Spleen (tissue), 13 donors: ENCODE data around the gene TMEM223. TPM values are rescaled to one million over a fixed set of nuclear protein-coding genes. Genes with fewer than 3 reads are reported as not detected.
"Not testable (repeated sequence)": the region's sequence is repeated elsewhere in the genome, so short reads cannot be mapped to it uniquely, and the experiment has no call there.

Source experiments
- DNase-seq: peaks from one replicate; pipeline ENCODE4 v3.0.0-alpha.2; 2020
- H3K27ac ChIP-seq, 8 donors: fragments of 200-600 bp; sonication (generic) in 7 of 8; 1 replicate in 4 of 8; 2 replicates in 4 of 8; pipeline versions ENCODE4 v1.5.0 to v1.8.0; 2016 to 2021; ENCODE audit warnings: inconsistent platforms in 4 of 8, mild to moderate bottlenecking in 4 of 8, moderate library complexity in 1 of 8
- H3K27me3 ChIP-seq, 7 donors: fragments of 200-600 bp; sonication (generic) in 6 of 7; replicated peaks in 1 of 7; 1 replicate in 4 of 7; 2 replicates in 3 of 7; pipeline versions ENCODE4 v1.5.0 to v1.8.0; 2016 to 2021; ENCODE audit warnings: inconsistent platforms in 3 of 7, mild to moderate bottlenecking in 1 of 7
- H3K36me3 ChIP-seq, 6 donors: fragments of 200-600 bp; sonication (generic) in 5 of 6; 1 replicate in 4 of 6; 2 replicates in 2 of 6; pipeline versions ENCODE4 v1.5.0 to v1.8.0; 2016 to 2021; ENCODE audit warnings: inconsistent platforms in 2 of 6
- H3K4me1 ChIP-seq, 6 donors: fragments of 200-600 bp; sonication (generic) in 5 of 6; 1 replicate in 3 of 6; 2 replicates in 3 of 6; pipeline versions ENCODE4 v1.5.0 to v1.8.0; 2016 to 2021; ENCODE audit warnings: inconsistent platforms in 3 of 6
- H3K4me3 ChIP-seq, 8 donors: fragments of 200-600 bp; sonication (generic) in 7 of 8; 1 replicate in 4 of 8; 2 replicates in 4 of 8; pipeline versions ENCODE4 v1.5.0 to v1.8.0; 2016 to 2021; ENCODE audit warnings: inconsistent platforms in 4 of 8, mild to moderate bottlenecking in 4 of 8, moderate library complexity in 2 of 8
- H3K9me3 ChIP-seq, 8 donors: fragments of 200-600 bp; sonication (generic) in 7 of 8; 1 replicate in 4 of 8; 2 replicates in 4 of 8; pipeline versions ENCODE4 v1.5.0 to v1.8.0; 2016 to 2021; ENCODE audit warnings: inconsistent platforms in 4 of 8
- POLR2A ChIP-seq, 3 donors: fragments of 450-650 bp; IDR thresholded peaks; one replicate each; pipeline ENCODE4 v1.5.1; 2017; ENCODE audit warnings: antibody characterized with exemption in 3 of 3, mild to moderate bottlenecking in 1 of 3
- POLR2AphosphoS5 ChIP-seq, 3 donors: sonication (generic); formaldehyde crosslinking; IDR thresholded peaks; one replicate each; pipeline ENCODE4 v1.5.1; 2017; ENCODE audit warnings: antibody characterized with exemption in 3 of 3
- WGBS, 5 donors: extraction: QIAGEN DNeasy Blood & Tissue Kit in 3 of 5; methylation state at CpG; one replicate each; pipeline versions ENCODE4 v1.1.5 to v1.1.7; 2013 to 2018; 5-methylcytosine and 5-hydroxymethylcytosine counted together
- intact Hi-C: fragments of 100-400 bp; cut with DNase I; formaldehyde crosslinking; loops from one replicate; pipeline ENCODE4 v1.15.0; 2023; ENCODE audit warnings: low total_unique reads
- long read RNA-seq, 2 donors: transcript quantifications; one replicate each; lab custom pipeline, GENCODE V29; 2026
- polyA plus RNA-seq, 3 donors: library from polyadenylated mRNA; stranded (reverse); fragments of 200-250 nt; gene quantifications; one replicate each; pipeline ENCODE4 v1.2.1, GENCODE V29; 2013
- total RNA-seq, 7 donors: library from RNA; depleted of rRNA in 3 of 7; stranded (reverse); fragments of >200 nt in 3 of 7; fragmentation: NEBNext Ultra II Directional in 4 of 7; extraction: Animal tissue kit (Norgen Biotek cat#: 25700) in 4 of 7; gene quantifications; one replicate each; pipeline versions ENCODE4 v1.1.0 to v1.2.1, GENCODE V29; 2016 to 2021
- TF ChIP-seq, protein P1 (sequence below), 11 experiments: fragments of 200-600 bp in 7 of 11; fragments of 450-650 bp in 4 of 11; sonication (generic) in 4 of 11; IDR thresholded peaks in 8 of 11; conservative IDR thresholded peaks in 3 of 11; 1 replicate in 7 of 11; 2 replicates in 4 of 11; pipeline versions ENCODE4 v1.4.0 to v1.8.0; 2016 to 2021; ENCODE audit warnings: antibody characterized with exemption in 11 of 11, inconsistent platforms in 4 of 11, mild to moderate bottlenecking in 1 of 11
- donor health status: healthy with polysubstance abuse.
- donor health status: DM: no; HTN: no; CAD: no; lungs with moderate emphysema.
- donor health status: DM: no; HTN: no; CAD: no.
- donor health status: Bipolar disorder and iron deficiency.
- donor health status: healthy.
- donor health status: DM: no; HTN: no; CAD: no.
- donor health status: DM: yes; HTN: yes; CAD: no.

Gene TMEM223, protein sequence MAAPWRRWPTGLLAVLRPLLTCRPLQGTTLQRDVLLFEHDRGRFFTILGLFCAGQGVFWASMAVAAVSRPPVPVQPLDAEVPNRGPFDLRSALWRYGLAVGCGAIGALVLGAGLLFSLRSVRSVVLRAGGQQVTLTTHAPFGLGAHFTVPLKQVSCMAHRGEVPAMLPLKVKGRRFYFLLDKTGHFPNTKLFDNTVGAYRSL
- 10 to 100 TPM; 11.2 to 27.8 (median 13.6) TPM for total RNA-seq
- polyA plus RNA-seq, result 10 to 100 TPM; 19.0 to 32.8 (median 25.0) TPM
- long read RNA-seq, donor 1, transcript TMEM223-201 (2 exons, 1,288 nt), result major isoform, 12 of 12 reads
- long read RNA-seq, donor 1, partial matches to known transcripts, result 0 of 12 reads
- long read RNA-seq, donor 1, other reads (novel, unspliced or antisense), result 0 of 12 reads
- long read RNA-seq, donor 2, transcript TMEM223-201 (2 exons, 1,288 nt), result major isoform, 14 of 66 reads
- long read RNA-seq, donor 2, partial matches to known transcripts, result 6 of 66 reads
- long read RNA-seq, donor 2, other reads (novel, unspliced or antisense), result 44 of 66 reads

DNA sequence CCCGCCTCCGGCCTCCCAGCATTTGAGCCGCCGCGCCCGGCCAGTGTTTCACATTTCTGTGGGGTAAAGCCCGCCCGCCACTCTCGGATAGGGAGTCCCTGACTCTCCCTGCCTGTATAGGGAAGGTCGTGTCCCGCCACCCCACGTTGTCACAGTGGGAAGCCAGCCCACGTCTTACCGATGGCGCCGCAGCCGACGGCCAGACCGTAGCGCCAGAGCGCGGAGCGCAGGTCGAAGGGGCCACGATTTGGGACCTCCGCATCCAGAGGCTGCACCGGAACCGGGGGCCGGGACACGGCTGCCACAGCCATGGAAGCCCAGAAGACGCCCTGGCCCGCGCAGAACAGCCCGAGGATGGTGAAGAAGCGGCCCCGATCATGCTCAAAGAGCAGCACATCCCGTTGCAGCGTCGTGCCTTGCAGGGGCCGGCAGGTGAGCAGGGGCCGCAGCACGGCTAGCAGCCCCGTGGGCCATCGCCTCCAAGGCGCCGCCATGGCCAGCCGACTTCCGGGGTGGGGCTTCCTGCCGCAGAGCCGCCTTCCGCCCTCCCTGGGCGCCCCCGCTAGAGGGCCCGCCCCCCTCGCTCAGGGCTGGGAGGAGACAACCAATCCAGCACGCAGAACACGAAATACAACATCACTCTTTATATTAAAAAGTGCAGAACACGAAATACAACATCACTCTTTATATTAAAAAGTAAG is at the start of gene TMEM223:
Gene TMEM223 (minus strand): TSS at position 506 of the 701 bp plus-strand sequence. CDS start 12 bp downstream, at position 494.
- H3K27me3 ChIP-seq, result no peaks in the 10 kb centered on the region
- H3K9me3 ChIP-seq, result no peaks in the 10 kb centered on the region
- peak within 1 kb of the TSS; percentile 78 to 93 (median 90) for H3K27ac ChIP-seq
- peak within 1 kb of the TSS; percentile 82 to 98 (median 94) for H3K4me3 ChIP-seq
- DNase-seq, result peak; percentile 98
- peaks cover 3 to 72% (median 64%) of the 10 kb centered on the region in 6 donors for H3K36me3 ChIP-seq
- TF ChIP-seq, protein P1, sequence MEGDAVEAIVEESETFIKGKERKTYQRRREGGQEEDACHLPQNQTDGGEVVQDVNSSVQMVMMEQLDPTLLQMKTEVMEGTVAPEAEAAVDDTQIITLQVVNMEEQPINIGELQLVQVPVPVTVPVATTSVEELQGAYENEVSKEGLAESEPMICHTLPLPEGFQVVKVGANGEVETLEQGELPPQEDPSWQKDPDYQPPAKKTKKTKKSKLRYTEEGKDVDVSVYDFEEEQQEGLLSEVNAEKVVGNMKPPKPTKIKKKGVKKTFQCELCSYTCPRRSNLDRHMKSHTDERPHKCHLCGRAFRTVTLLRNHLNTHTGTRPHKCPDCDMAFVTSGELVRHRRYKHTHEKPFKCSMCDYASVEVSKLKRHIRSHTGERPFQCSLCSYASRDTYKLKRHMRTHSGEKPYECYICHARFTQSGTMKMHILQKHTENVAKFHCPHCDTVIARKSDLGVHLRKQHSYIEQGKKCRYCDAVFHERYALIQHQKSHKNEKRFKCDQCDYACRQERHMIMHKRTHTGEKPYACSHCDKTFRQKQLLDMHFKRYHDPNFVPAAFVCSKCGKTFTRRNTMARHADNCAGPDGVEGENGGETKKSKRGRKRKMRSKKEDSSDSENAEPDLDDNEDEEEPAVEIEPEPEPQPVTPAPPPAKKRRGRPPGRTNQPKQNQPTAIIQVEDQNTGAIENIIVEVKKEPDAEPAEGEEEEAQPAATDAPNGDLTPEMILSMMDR (IDR thresholded peaks at IDR 0.05 in 8 of 11, conservative IDR thresholded peaks at IDR 0.05 in 3 of 11), result peak in 8 of 11 experiments; percentile 27 to 72 (median 48)
- TF ChIP-seq POLR2AphosphoS5 (IDR thresholded peaks at IDR 0.05) (peak; percentile 97 to 99 (median 97)), POLR2A (IDR thresholded peaks at IDR 0.05) (peak in 2 of 3 donors; percentile 10 to 87)
- WGBS, 5 donors, result 0 to 1% (median 1%) methylated on average over 34 to 58 of the region's 58 CpGs
- intact Hi-C loops, result no loop called here
- H3K4me1 ChIP-seq, result peaks cover 31 to 60% (median 55%) of the 10 kb centered on the region in 6 donors

DNA sequence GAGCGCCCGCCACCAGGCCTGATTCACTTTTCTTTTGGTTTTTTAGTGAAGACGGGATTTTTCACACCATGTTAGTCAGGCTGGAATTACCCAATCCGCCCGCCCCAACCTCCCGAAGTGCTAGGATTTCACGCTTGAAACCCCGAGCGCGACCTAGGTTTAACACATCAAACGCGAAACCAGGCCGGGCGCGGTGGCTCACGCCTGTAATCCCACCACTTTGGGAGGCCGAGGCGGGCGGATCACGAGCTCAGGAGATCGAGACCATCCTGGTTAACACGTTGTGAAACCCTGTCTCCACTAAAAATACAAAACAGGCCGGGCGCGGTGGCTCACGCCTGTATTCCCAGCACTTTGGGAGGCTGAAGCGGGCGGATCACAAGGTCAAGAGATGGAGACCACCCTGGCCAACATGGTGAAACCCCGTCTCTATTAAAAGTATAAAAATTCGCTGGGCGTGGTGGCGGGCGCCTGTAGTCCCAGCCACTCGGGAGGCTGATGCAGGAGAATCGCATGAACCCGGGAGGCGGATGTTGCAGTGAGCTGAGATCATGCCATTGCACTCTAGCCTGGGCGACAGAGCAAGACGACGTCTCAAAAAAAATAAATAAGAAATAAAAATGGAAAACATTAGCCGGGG is 49.0 kb upstream of the TMEM223 start:
- Histone ChIP-seq H3K36me3 (peaks cover 0 to 22% (median 6%) of the 10 kb centered on the region in 6 donors), H3K27ac (peak overlapping the region; percentile 97 to 100 (median 98)), H3K4me3 (peak overlapping the region; percentile 76 to 99 (median 94)), H3K4me1 (peaks cover 17 to 58% (median 40%) of the 10 kb centered on the region in 6 donors)
- peak; percentile 91 for DNase-seq
- WGBS, 5 donors, result 0 to 1% (median 1%) methylated on average over 35 to 41 of the region's 41 CpGs
- intact Hi-C loops, H3K9me3 ChIP-seq, H3K27me3 ChIP-seq: not testable (repeated sequence)

DNA sequence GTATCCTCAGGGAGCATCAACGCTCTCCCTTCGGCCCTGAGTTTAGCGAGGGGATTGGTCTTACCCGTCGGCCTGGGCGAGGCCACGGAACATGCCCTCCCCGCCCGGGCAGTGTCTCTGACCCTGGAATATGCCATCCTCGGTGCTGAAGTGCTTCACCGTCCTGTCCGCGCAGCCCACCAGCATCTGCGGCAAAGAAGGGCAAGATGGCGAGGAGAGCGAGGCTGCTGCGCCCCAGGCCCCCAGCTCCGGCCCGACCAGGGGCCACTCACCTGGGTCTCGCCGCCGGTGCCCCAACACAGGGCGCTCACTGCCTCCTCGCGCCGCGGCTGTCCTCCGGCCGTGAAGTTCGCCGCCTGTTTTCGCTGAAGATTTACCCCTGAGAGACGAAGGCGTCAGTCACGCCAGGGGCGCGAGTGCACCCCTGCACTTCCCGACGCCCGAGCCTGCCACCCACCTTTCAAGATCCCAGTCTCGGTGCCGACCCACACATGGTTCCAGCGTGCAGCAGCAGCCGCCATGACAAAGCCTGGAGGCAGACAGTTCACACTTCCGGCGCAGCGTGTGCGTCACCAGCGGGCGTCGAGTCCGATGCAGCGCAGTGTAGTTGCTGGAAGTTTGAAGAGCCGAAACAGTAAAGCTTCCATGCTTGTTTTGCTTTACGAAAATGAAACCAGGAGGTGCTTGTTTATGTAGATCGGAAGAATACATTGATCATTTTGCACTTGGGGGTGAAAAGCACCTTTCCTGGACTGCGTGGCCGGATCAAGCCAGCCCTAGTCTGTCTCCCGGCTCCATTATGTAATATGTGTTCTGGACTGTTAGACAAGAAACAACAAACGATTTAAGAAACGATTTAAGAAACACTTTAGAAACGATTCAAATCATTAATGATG is 47.5 kb upstream of the TMEM223 start, which contains the start of gene WDR74:
Gene WDR74 (minus strand): TSS at position 541 of the 896 bp plus-strand sequence. CDS start 20 bp downstream, at position 521.
- intact Hi-C loops, result no loop called here
- DNase-seq, result peak; percentile 100
- H3K27ac ChIP-seq, result peak within 1 kb of the TSS; percentile 97 to 100 (median 98)
- TF ChIP-seq POLR2A (IDR thresholded peaks at IDR 0.05) (peak; percentile 51 to 92 (median 77)), POLR2AphosphoS5 (IDR thresholded peaks at IDR 0.05) (peak; percentile 98 to 99 (median 99))
- TF ChIP-seq, protein P1 (IDR thresholded peaks at IDR 0.05 in 8 of 11, conservative IDR thresholded peaks at IDR 0.05 in 3 of 11), result peak in 3 of 11 experiments; percentile 18 to 28 (median 19)
- WGBS, 5 donors, result 0 to 1% (median 0%) methylated on average over 31 to 62 of the region's 62 CpGs
- no peaks in the 10 kb centered on the region for H3K27me3 ChIP-seq
- peaks cover 0 to 37% (median 21%) of the 10 kb centered on the region in 6 donors for H3K36me3 ChIP-seq
- peaks cover 17 to 73% (median 48%) of the 10 kb centered on the region in 6 donors for H3K4me1 ChIP-seq
- H3K9me3 ChIP-seq, result no peaks in the 10 kb centered on the region
- H3K4me3 ChIP-seq, result peak within 1 kb of the TSS; percentile 76 to 99 (median 94)
